Naive thymus-derived CD4-positive, alpha-beta T cell (primary cell): ENCODE measurements around the gene ATN1. TPM values are rescaled to one million over a fixed set of nuclear protein-coding genes. Genes with fewer than 3 reads are reported as not detected.

Experiments used
- ATAC-seq: fragments of 150-1000 bp; cut with Tn5 transposase; 2 replicates; pipeline ENCODE4 v1.10.0; 2021; ENCODE audit warnings: mild to moderate bottlenecking, moderate library complexity
- CTCF ChIA-PET: fragments of 350-600 bp; sonication (Branson Sonifier 250); formaldehyde crosslinking; loops from one replicate; lab custom pipeline; 2021; ENCODE audit warnings: antibody characterized with exemption; lab: Charles Lee
- POLR2A ChIA-PET: fragments of 350-600 bp; sonication (Branson Sonifier 250); formaldehyde crosslinking; loops from one replicate; lab custom pipeline; 2021; ENCODE audit warnings: antibody characterized with exemption, inconsistent platforms; lab: Charles Lee
- DNase-seq, 9 donors: peaks; one replicate each; pipeline versions ENCODE4 v3.0.0 to v3.0.0-alpha.2; 2020 to 2022; ENCODE audit warnings: mixed read lengths in 1 of 9
- H3K27ac ChIP-seq: one replicate; pipeline ENCODE4 v1.7.0; 2013; ENCODE audit warnings: mild to moderate bottlenecking, low read depth, low read length, moderate library complexity
- H3K27me3 ChIP-seq, 2 donors: one replicate each; pipeline ENCODE4 v1.7.0; 2013; ENCODE audit warnings: low read length in 2 of 2, mild to moderate bottlenecking in 2 of 2, moderate library complexity in 2 of 2; ENCODE audit not compliant: control insufficient read depth in 2 of 2, insufficient read depth in 2 of 2
- H3K36me3 ChIP-seq, 3 experiments: 1 replicate in 2 of 3; 2 replicates in 1 of 3; pipeline ENCODE4 v1.7.0; 2013; ENCODE audit warnings: low read length in 3 of 3, mild to moderate bottlenecking in 3 of 3, moderate library complexity in 1 of 3; ENCODE audit not compliant: insufficient read depth in 3 of 3, control insufficient read depth in 2 of 3
- H3K4me1 ChIP-seq, 2 donors: one replicate each; pipeline ENCODE4 v1.7.0; 2013; ENCODE audit warnings: low read length in 2 of 2, mild to moderate bottlenecking in 2 of 2, moderate library complexity in 1 of 2; ENCODE audit not compliant: control insufficient read depth in 2 of 2, insufficient read depth in 2 of 2
- H3K4me3 ChIP-seq: 2 replicates; pipeline ENCODE4 v1.7.0; 2013; ENCODE audit warnings: mild to moderate bottlenecking, low read length
- H3K9me3 ChIP-seq, 3 experiments: 1 replicate in 2 of 3; 2 replicates in 1 of 3; pipeline ENCODE4 v1.7.0; 2013; ENCODE audit warnings: low read length in 3 of 3; ENCODE audit not compliant: control insufficient read depth in 2 of 3
- H3K27ac Mint-ChIP-seq, 9 donors: one replicate each; pipeline ENCODE4 v1.8.0; 2020 to 2022; ENCODE audit warnings: mixed read lengths in 9 of 9, mild to moderate bottlenecking in 8 of 9, moderate library complexity in 5 of 9, inconsistent platforms in 2 of 9
- H3K27me3 Mint-ChIP-seq, 5 donors: one replicate each; pipeline ENCODE4 v1.8.0; 2021 to 2022; ENCODE audit warnings: mixed read lengths in 5 of 5, mild to moderate bottlenecking in 1 of 5
- H3K36me3 Mint-ChIP-seq, 5 donors: one replicate each; pipeline ENCODE4 v1.8.0; 2020 to 2022; ENCODE audit warnings: mixed read lengths in 5 of 5, mild to moderate bottlenecking in 3 of 5, inconsistent platforms in 1 of 5
- H3K4me1 Mint-ChIP-seq, 7 donors: one replicate each; pipeline ENCODE4 v1.8.0; 2020 to 2022; ENCODE audit warnings: mixed read lengths in 7 of 7, mild to moderate bottlenecking in 3 of 7, inconsistent platforms in 1 of 7
- H3K4me3 Mint-ChIP-seq, 10 donors: one replicate each; pipeline ENCODE4 v1.8.0; 2020 to 2022; ENCODE audit warnings: mild to moderate bottlenecking in 10 of 10, mixed read lengths in 10 of 10, moderate library complexity in 6 of 10, inconsistent platforms in 2 of 10
- H3K9me3 Mint-ChIP-seq, 11 donors: one replicate each; pipeline ENCODE4 v1.8.0; 2020 to 2022; ENCODE audit warnings: mixed read lengths in 11 of 11, mild to moderate bottlenecking in 4 of 11, inconsistent platforms in 1 of 11, moderate library complexity in 1 of 11
- intact Hi-C, 2 donors: fragments of 100-400 bp; cut with micrococcal nuclease; formaldehyde crosslinking; loops; one replicate each; pipeline ENCODE4 v1.15.1; 2023
- polyA plus RNA-seq, 2 donors: library from polyadenylated mRNA; unstranded; fragments of 300-500 nt; fragmentation: Illumina TruSeq; gene quantifications; one replicate each; pipeline ENCODE4 v1.2.3, GENCODE V29; 2021
- total RNA-seq, 6 experiments: library from RNA in 5 of 6; stranded (reverse) in 5 of 6; gene quantifications; 1 replicate in 5 of 6; 2 replicates in 1 of 6; pipeline ENCODE4 v1.2.3 and lab custom pipeline; 2021 to 2026

ATN1 gene
- total and polyA plus RNA-seq, 7 experiments from 2014 or later: 0.95 to 42.2 (median 32.9) TPM

DNA sequence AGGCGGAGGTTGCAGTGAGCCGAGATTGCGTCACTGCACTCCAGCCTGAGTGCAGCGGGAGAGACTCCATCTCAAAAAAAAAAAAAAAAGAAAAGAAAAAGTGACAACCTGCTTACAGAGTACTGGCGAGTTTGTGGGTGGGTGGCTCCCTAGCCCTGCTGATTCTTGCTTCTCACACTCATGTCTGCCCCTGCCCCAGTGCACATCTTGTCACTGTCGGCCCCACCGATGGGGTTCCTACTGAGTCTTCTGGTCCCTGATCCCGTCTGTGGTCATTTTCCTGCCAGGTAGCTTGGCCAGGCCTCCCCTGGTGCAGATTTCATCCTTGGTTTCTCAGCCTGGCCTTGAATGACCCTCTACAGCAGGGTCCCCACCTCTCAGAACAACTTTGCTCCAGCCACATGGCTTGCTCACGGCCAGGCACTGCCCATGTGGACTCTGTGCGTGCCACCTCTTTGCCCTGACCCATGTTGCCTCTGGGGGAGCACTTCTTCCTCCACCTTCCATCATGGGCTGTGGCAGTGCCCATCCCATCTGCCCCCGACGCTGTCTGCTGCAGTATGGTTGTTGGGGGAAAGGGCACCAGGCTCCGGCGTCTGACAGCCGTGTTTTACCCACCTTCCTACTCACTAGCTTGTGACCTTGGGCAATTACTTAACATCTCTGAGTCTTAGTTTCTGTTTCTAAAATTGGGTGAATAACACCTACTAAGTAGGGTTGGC, 21.3 kb downstream of the ATN1 start:
- ChIA-PET CTCF (interaction anchor here (0.7 to 11.7 kb wide), 4 partner anchors 11 to 19 kb away, joined by 4 to 460 read pairs (median 6); no protein-coding TSS in a partner anchor), POLR2A (interaction anchor here (0.7 to 21.6 kb wide), 6 partner anchors 11 to 1022 kb away, joined by 3 to 1270 read pairs (median 14); partner anchors contain the start of genes ATN1, CD4, EMG1 and PHB2)
- H3K27ac Mint-ChIP-seq: peak overlapping the region; percentile 89 to 100 (median 98)
- no peak for DNase-seq
- H3K36me3 Mint-ChIP-seq: peaks cover 0 to 31% (median 5%) of the 10 kb centered on the region in 5 donors
- intact Hi-C loops: no loop called here
- Histone ChIP-seq H3K36me3 (peaks cover 0 to 28% (median 0%) of the 10 kb centered on the region in 3 experiments), H3K4me1 (peaks cover 62 to 78% of the 10 kb centered on the region in 2 donors), H3K27ac (peak overlapping the region; percentile 95), H3K27me3 (no peaks in the 10 kb centered on the region), H3K4me3 (peak overlapping the region; percentile 52), H3K9me3 (no peaks in the 10 kb centered on the region)
- H3K4me3 Mint-ChIP-seq: peak overlapping the region; percentile 70 to 99 (median 83)
- no peaks in the 10 kb centered on the region for H3K27me3 Mint-ChIP-seq
- peaks cover 47 to 83% (median 67%) of the 10 kb centered on the region in 7 donors for H3K4me1 Mint-ChIP-seq
- peaks cover 0 to under 1% (median 0%) of the 10 kb centered on the region in 11 donors for H3K9me3 Mint-ChIP-seq
- ATAC-seq: peak; percentile 6

DNA sequence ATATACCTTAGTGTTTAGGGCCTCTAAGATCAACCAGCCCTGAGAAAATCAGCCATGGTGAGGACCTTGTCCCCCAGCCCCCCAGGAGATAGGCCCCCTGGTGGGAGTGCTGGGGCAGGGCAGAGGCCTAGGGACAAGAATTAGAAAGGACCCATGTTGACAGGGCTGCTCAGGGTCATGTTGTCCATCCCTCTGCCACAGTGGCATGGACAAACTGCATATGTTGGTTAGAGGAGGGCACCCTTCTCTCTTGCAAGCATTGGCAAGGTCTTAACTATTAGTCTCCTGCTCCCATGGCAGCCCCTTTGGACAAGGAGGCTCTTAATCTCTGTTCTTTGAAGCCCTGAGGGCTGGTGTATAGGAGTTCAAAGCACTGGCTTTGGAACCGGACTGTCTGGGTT, 22.6 kb downstream of the ATN1 start:
- H3K4me1 Mint-ChIP-seq: peaks cover 56 to 81% (median 72%) of the 10 kb centered on the region in 7 donors
- H3K27me3 ChIP-seq: no peaks in the 10 kb centered on the region

DNA sequence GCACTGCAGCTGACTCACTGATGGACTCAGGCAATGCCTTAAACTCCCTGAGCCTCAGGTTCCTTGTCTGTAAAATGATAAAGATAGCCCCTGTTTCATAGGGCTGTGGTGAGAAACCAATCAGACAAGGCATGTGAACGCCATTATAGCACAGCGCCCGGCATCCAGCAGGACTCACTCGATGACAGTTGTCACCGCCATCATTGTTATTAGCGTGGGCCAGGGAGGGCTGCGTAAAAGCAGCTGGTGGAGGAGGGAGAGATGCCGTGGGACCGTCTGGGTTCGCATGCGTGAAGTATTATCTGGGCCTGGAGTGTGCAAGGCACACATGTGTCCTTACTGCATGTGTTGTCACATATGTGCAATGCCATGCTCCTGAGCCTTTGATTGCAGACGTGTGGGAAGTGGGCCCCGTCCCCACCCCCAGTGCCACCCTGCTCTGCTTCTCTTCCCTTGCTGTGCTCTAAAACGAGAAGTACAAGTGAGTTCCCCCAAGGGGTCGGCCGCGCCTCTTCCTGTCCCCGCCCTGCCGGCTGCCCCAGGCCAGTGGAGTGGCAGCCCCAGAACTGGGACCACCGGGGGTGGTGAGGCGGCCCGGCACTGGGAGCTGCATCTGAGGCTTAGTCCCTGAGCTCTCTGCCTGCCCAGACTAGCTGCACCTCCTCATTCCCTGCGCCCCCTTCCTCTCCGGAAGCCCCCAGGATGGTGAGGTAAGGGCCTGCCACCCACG, 23.2 kb downstream of the ATN1 start, which contains the start of gene PTPN6:
Gene PTPN6, plus strand, starts transcription at position 546 of the 730 bp plus-strand sequence. Its CDS starts 157 bp downstream, at position 703.
- Histone ChIP-seq H3K4me1 (peaks cover 68 to 84% of the 10 kb centered on the region in 2 donors), H3K27me3 (no peaks in the 10 kb centered on the region), H3K4me3 (peak within 1 kb of the TSS; percentile 92), H3K36me3 (peaks cover 0 to 39% (median 4%) of the 10 kb centered on the region in 3 experiments), H3K27ac (peak within 1 kb of the TSS; percentile 95), H3K9me3 (no peaks in the 10 kb centered on the region)
- POLR2A ChIA-PET: interaction anchor here (0.6 to 21.6 kb wide), 12 partner anchors 7 to 159 kb away, joined by 3 to 1270 read pairs (median 8); partner anchors contain the start of genes ATN1, C12orf57, CDCA3 and EMG1
- H3K4me1 Mint-ChIP-seq: peaks cover 54 to 81% (median 72%) of the 10 kb centered on the region in 7 donors
- H3K27me3 Mint-ChIP-seq: no peaks in the 10 kb centered on the region
- H3K4me3 Mint-ChIP-seq: peak within 1 kb of the TSS; percentile 93 to 100 (median 98)
- H3K27ac Mint-ChIP-seq: peak within 1 kb of the TSS; percentile 96 to 100 (median 98)
- H3K9me3 Mint-ChIP-seq: no peaks in the 10 kb centered on the region
- intact Hi-C loops: loop anchor here (5.0 to 10.0 kb wide), 4 partner anchors 39 to 459 kb away; partner anchors contain the start of genes CHD4 (in 1 of the 2), ENO2 (in 1 of the 2), MRPL51 (in 1 of the 2) and NCAPD2 (in 1 of the 2)
- CTCF ChIA-PET: interaction anchor here (1.5 to 11.7 kb wide), 3 partner anchors 11 to 158 kb away, joined by 3 to 460 read pairs (median 7); partner anchors contain the start of gene C1RL
- peak; percentile 59 for ATAC-seq
- peaks cover 0 to 40% (median 6%) of the 10 kb centered on the region in 5 donors for H3K36me3 Mint-ChIP-seq
- peak in 8 of 9 donors; percentile 55 to 68 (median 60) for DNase-seq

More for the DNA sequence above, 22.6 kb downstream of the ATN1 start:
- Histone ChIP-seq H3K27ac (peak overlapping the region; percentile 95), H3K36me3 (peaks cover 0 to 33% (median 0%) of the 10 kb centered on the region in 3 experiments), H3K9me3 (no peaks in the 10 kb centered on the region), H3K4me3 (peak overlapping the region; percentile 92), H3K4me1 (peaks cover 68 to 84% of the 10 kb centered on the region in 2 donors)
- CTCF ChIA-PET: interaction anchor here (1.2 to 11.7 kb wide), 3 partner anchors 11 to 159 kb away, joined by 3 to 460 read pairs (median 6); partner anchors contain the start of gene C1RL
- peak overlapping the region; percentile 95 to 100 (median 98) for H3K27ac Mint-ChIP-seq
- no peaks in the 10 kb centered on the region for H3K27me3 Mint-ChIP-seq
- H3K9me3 Mint-ChIP-seq: no peaks in the 10 kb centered on the region
- intact Hi-C loops: loop anchor here (5.0 to 10.0 kb wide), 4 partner anchors 38 to 458 kb away; partner anchors contain the start of genes CHD4 (in 1 of the 2), ENO2 (in 1 of the 2), MRPL51 (in 1 of the 2) and NCAPD2 (in 1 of the 2)
- peak overlapping the region; percentile 93 to 100 (median 98) for H3K4me3 Mint-ChIP-seq
- DNase-seq (no peak), ATAC-seq (peak; percentile 10)
- POLR2A ChIA-PET: interaction anchor here (1.6 to 21.6 kb wide), 8 partner anchors 7 to 99 kb away, joined by 7 to 1270 read pairs (median 16); partner anchors contain the start of genes ATN1, C12orf57, CDCA3 and EMG1
- peaks cover 0 to 34% (median 6%) of the 10 kb centered on the region in 5 donors for H3K36me3 Mint-ChIP-seq

DNA sequence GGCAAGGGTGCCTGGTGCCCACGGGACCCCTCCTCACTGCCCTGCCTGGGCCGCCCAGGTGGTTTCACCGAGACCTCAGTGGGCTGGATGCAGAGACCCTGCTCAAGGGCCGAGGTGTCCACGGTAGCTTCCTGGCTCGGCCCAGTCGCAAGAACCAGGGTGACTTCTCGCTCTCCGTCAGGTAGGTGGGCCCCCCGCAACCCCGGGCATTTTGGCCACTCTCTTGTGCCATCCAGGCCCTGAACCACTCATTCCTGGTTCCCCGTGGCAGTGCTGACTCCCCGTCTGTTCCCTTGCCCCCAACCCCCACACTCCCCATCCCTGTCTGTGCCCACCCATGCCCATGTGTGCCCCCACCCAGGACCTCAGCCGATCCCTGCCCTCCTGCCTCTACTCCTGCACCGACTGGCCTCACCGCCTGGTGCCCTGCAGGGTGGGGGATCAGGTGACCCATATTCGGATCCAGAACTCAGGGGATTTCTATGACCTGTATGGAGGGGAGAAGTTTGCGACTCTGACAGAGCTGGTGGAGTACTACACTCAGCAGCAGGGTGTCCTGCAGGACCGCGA, 23.9 kb downstream of the ATN1 start:
- ATAC-seq (peak; percentile 28), DNase-seq (peak in 1 of 9 donors; percentile 65)
- peaks cover 0 to 46% (median 10%) of the 10 kb centered on the region in 3 experiments for H3K36me3 ChIP-seq
- peak overlapping the region; percentile 95 for H3K27ac ChIP-seq
- peaks cover 70 to 84% of the 10 kb centered on the region in 2 donors for H3K4me1 ChIP-seq
- Mint-ChIP-seq H3K4me1 (peaks cover 56 to 81% (median 72%) of the 10 kb centered on the region in 7 donors), H3K27me3 (no peaks in the 10 kb centered on the region), H3K27ac (peak overlapping the region; percentile 83 to 100 (median 96)), H3K9me3 (no peaks in the 10 kb centered on the region), H3K4me3 (peak overlapping the region; percentile 93 to 100 (median 98)), H3K36me3 (peaks cover 2 to 42% (median 6%) of the 10 kb centered on the region in 5 donors)
- POLR2A ChIA-PET: interaction anchor here (0.6 to 21.6 kb wide), 11 partner anchors 8 to 158 kb away, joined by 3 to 1270 read pairs (median 7); partner anchors contain the start of genes ATN1, C12orf57, CDCA3 and EMG1
- H3K9me3 ChIP-seq: no peaks in the 10 kb centered on the region
- peak overlapping the region; percentile 92 for H3K4me3 ChIP-seq
- no peaks in the 10 kb centered on the region for H3K27me3 ChIP-seq
- intact Hi-C loops: loop anchor here (1.0 to 10.0 kb wide), 6 partner anchors 7 to 459 kb away; partner anchors contain the start of genes C12orf57 (in 1 of the 2), CHD4 (in 1 of the 2), ENO2 (in 1 of the 2) and MRPL51 (in 1 of the 2)
- CTCF ChIA-PET: interaction anchor here (0.9 to 11.7 kb wide), 6 partner anchors 8 to 158 kb away, joined by 3 to 460 read pairs (median 6); partner anchors contain the start of genes C12orf57, C1RL, RNU7-1 and SPSB2

DNA sequence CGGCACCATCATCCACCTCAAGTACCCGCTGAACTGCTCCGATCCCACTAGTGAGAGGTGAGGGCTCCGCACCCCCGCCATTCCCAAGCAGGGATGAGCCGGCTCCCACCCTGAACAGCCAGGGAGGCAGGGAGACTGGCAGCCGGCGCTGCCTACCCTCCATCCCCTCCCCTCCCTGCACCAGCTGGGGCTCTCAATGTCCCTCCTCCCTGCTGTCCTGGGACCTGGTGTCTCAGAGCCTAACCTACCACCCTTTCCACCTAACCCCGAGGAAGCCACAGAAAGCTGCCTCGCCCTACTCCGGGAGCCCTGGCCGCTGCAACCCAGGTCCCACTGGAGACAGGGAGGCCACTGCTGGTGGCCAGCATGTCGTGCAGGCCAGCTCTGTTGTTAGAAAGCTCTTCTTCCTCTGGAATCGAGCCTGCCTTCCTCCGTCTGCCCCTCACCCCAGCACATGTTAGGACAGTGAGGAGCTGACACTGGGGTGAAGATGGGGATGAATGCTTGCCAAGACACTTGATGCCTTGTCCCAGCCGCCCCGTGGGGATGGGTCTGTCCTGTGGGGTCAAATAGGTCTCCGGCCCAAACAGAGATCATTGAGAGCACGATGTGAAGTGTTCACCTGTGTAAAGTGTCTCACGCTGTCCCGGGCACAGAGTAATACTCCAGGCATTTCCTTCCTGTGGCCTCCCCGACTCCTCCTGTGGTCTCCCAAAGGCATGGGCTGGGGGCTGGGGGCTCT, 24.5 kb downstream of the ATN1 start:
- ChIA-PET CTCF (interaction anchor here (0.6 to 11.7 kb wide), 6 partner anchors 8 to 156 kb away, joined by 3 to 460 read pairs (median 6); partner anchors contain the start of genes C12orf57, RNU7-1 and SPSB2), POLR2A (interaction anchor here (0.9 to 21.6 kb wide), 7 partner anchors 8 to 101 kb away, joined by 4 to 1270 read pairs (median 21); partner anchors contain the start of genes ATN1, C12orf57, CDCA3 and EMG1)
- DNase-seq: peak in 1 of 9 donors; percentile 23
- H3K9me3 Mint-ChIP-seq: no peaks in the 10 kb centered on the region
- H3K4me3 ChIP-seq: peak overlapping the region; percentile 92
- H3K27ac ChIP-seq: peak overlapping the region; percentile 95
- H3K27me3 Mint-ChIP-seq: no peaks in the 10 kb centered on the region
- peak overlapping the region; percentile 93 to 100 (median 98) for H3K4me3 Mint-ChIP-seq
- intact Hi-C loops: loop anchor here (1.0 to 10.0 kb wide), 6 partner anchors 8 to 460 kb away; partner anchors contain the start of genes C12orf57 (in 1 of the 2), CHD4 (in 1 of the 2), ENO2 (in 1 of the 2) and MRPL51 (in 1 of the 2)
- H3K36me3 ChIP-seq: peaks cover 0 to 52% (median 14%) of the 10 kb centered on the region in 3 experiments
- peak overlapping the region; percentile 83 to 100 (median 97) for H3K27ac Mint-ChIP-seq
- no peaks in the 10 kb centered on the region for H3K9me3 ChIP-seq
- H3K36me3 Mint-ChIP-seq: peaks cover 5 to 45% (median 11%) of the 10 kb centered on the region in 5 donors
- peaks cover 70 to 84% of the 10 kb centered on the region in 2 donors for H3K4me1 ChIP-seq
- no peak for ATAC-seq
- peaks cover 56 to 82% (median 72%) of the 10 kb centered on the region in 7 donors for H3K4me1 Mint-ChIP-seq
- H3K27me3 ChIP-seq: no peaks in the 10 kb centered on the region
